HCT116 (cell line): Measurements from ENCODE around the gene KLHL33.

Source experiments
- CEBPB ChIP-seq: IDR thresholded peaks from 2 replicates; pipeline ENCODE4 v1.6.1; 2012; ENCODE audit warnings: low read depth
- EZH2 ChIP-seq: fragments of 200-600 bp; sonication (generic); IDR thresholded peaks from 2 replicates; pipeline ENCODE4 v1.6.1; 2017; ENCODE audit warnings: antibody characterized with exemption, mixed run types
- FOSL1 ChIP-seq: IDR thresholded peaks from 2 replicates; pipeline ENCODE4 v1.6.1; 2012; ENCODE audit warnings: low read depth
- JUND ChIP-seq: IDR thresholded peaks from 2 replicates; pipeline ENCODE4 v1.6.1; 2012
- POLR2AphosphoS5 ChIP-seq: IDR thresholded peaks from 2 replicates; pipeline ENCODE4 v1.6.1; 2011; ENCODE audit warnings: mild to moderate bottlenecking, low read depth, low read length, moderate library complexity

DNA sequence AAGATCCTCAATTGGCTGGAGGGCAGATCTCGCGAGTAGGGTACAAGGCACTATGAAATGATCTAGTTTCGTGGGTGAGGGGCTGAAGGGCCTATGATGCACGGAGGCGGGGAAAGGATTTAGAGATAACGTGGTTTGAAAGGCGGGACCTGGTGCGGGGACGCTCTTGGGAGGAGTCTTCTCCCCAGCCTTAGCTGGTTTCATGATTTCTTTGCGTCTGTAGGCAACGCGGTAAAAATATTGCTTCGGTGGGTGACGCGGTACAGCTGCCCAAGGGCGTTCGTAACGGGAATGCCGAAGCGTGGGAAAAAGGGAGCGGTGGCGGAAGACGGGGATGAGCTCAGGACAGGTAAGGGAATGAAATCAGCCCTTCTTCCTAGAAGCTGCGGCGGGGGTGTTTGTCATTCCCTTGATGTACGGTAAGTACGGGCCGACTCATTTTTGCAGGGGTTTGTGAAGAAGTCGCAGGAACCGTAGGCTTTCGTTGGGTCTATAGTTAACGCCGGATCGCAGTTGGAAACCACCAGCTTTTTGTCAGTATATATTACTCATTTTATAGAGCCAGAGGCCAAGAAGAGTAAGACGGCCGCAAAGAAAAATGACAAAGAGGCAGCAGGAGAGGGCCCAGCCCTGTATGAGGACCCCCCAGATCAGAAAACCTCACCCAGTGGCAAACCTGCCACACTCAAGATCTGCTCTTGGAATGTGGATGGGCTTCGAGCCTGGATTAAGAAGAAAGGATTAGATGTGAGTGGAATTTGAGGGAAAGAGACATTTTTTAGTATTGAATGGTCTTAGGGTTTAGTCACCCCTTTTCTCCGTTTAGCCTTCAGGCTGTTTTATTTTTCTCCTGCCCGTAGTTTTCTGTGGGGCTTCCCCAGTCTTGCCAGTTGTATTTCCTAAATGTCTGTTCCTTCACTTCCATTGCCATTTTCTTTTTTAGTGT is 19.7 kb upstream of the KLHL33 start:
- TF ChIP-seq CEBPB (no peak), JUND (no peak), EZH2 (no peak), FOSL1 (no peak), POLR2AphosphoS5 (no peak; the same call in 1 of the 2 replicates)
